Mesenchymal stem cell (in vitro differentiated cells and primary cell): Measurements from ENCODE around the gene INHBC.

Experiments used
- DNase-seq: peaks from one replicate; pipeline ENCODE4 v3.0.0-alpha.2; 2013
- H2AFZ ChIP-seq: one replicate; pipeline ENCODE4 v1.6.1; 2013; ENCODE audit warnings: low read depth, mild to moderate bottlenecking, control low read depth, inconsistent platforms, low read length, moderate library complexity
- H2AK5ac ChIP-seq: 2 replicates; pipeline ENCODE4 v1.6.1; 2013; ENCODE audit warnings: low read length, moderate library complexity, mild to moderate bottlenecking, inconsistent platforms; ENCODE audit not compliant: severe bottlenecking
- H2BK120ac ChIP-seq: one replicate; pipeline ENCODE4 v1.6.1; 2013; ENCODE audit warnings: low read depth, mild to moderate bottlenecking, inconsistent platforms, low read length, moderate library complexity
- H2BK12ac ChIP-seq, 2 experiments: one replicate each; pipeline ENCODE4 v1.6.1; 2013; ENCODE audit warnings: inconsistent platforms in 2 of 2, low read length in 2 of 2, mild to moderate bottlenecking in 2 of 2, moderate library complexity in 2 of 2, control low read depth in 1 of 2
- H2BK15ac ChIP-seq: one replicate; pipeline ENCODE4 v1.6.1; 2013; ENCODE audit warnings: mild to moderate bottlenecking, low read depth, inconsistent platforms; ENCODE audit not compliant: poor library complexity, severe bottlenecking
- H2BK5ac ChIP-seq: 2 replicates; pipeline ENCODE4 v1.6.1; 2013; ENCODE audit warnings: low read depth, mild to moderate bottlenecking, low read length, control low read depth, inconsistent platforms; ENCODE audit not compliant: poor library complexity, severe bottlenecking
- H3K14ac ChIP-seq, 2 experiments: one replicate each; pipeline ENCODE4 v1.6.1; 2013; ENCODE audit warnings: inconsistent platforms in 2 of 2, low read length in 2 of 2, control low read depth in 1 of 2, mild to moderate bottlenecking in 1 of 2, moderate library complexity in 1 of 2
- H3K18ac ChIP-seq, 2 experiments: one replicate each; pipeline ENCODE4 v1.6.1; 2013; ENCODE audit warnings: inconsistent platforms in 2 of 2, low read length in 2 of 2, control low read depth in 1 of 2, low read depth in 1 of 2, mild to moderate bottlenecking in 1 of 2
- H3K23ac ChIP-seq, 2 experiments: one replicate each; pipeline ENCODE4 v1.6.1; 2013; ENCODE audit warnings: inconsistent platforms in 2 of 2, low read length in 2 of 2, mild to moderate bottlenecking in 2 of 2, moderate library complexity in 2 of 2, control low read depth in 1 of 2
- H3K27ac ChIP-seq: 2 replicates; pipeline ENCODE4 v1.5.1; 2013; ENCODE audit warnings: mild to moderate bottlenecking, moderate library complexity, low read length, control low read depth, inconsistent platforms; ENCODE audit not compliant: poor library complexity, severe bottlenecking
- H3K27me3 ChIP-seq, 2 experiments: 2 replicates each; pipeline versions ENCODE4 v1.6.1 to v1.7.0; 2013; ENCODE audit warnings: low read length in 2 of 2, mild to moderate bottlenecking in 2 of 2, moderate library complexity in 2 of 2, control low read depth in 1 of 2, inconsistent platforms in 1 of 2; ENCODE audit not compliant: control insufficient read depth in 1 of 2, insufficient read depth in 1 of 2
- H3K36me3 ChIP-seq, 2 experiments: 2 replicates each; pipeline versions ENCODE4 v1.6.1 to v1.7.0; 2013; ENCODE audit warnings: low read length in 2 of 2, control low read depth in 1 of 2, inconsistent platforms in 1 of 2, low read depth in 1 of 2, mild to moderate bottlenecking in 1 of 2; ENCODE audit not compliant: insufficient read depth in 2 of 2, control insufficient read depth in 1 of 2
- H3K4ac ChIP-seq, 2 experiments: one replicate each; pipeline ENCODE4 v1.6.1; 2013; ENCODE audit warnings: inconsistent platforms in 2 of 2, low read length in 2 of 2, mild to moderate bottlenecking in 2 of 2, moderate library complexity in 2 of 2, control low read depth in 1 of 2, low read depth in 1 of 2
- H3K4me1 ChIP-seq: 2 replicates; pipeline ENCODE4 v1.6.1; 2013; ENCODE audit warnings: low read depth, low read length, control low read depth; ENCODE audit not compliant: control insufficient read depth, insufficient read depth
- H3K4me2 ChIP-seq: 2 replicates; pipeline ENCODE4 v1.6.1; 2013; ENCODE audit warnings: low read length, mild to moderate bottlenecking, inconsistent platforms; ENCODE audit not compliant: poor library complexity, severe bottlenecking
- H3K4me3 ChIP-seq, 2 experiments: 2 replicates each; pipeline versions ENCODE4 v1.5.1 to v1.7.0; 2013; ENCODE audit warnings: low read length in 2 of 2, mild to moderate bottlenecking in 2 of 2, control low read depth in 1 of 2, low read depth in 1 of 2; ENCODE audit not compliant: insufficient read depth in 1 of 2
- H3K79me1 ChIP-seq: replicated peaks from 2 replicates; pipeline ENCODE4 v1.6.1; 2013; ENCODE audit warnings: mild to moderate bottlenecking, control low read depth, low read length, inconsistent platforms; ENCODE audit not compliant: poor library complexity, severe bottlenecking
- H3K9ac ChIP-seq: 2 replicates; pipeline ENCODE4 v1.7.0; 2013; ENCODE audit warnings: mild to moderate bottlenecking, low read length, moderate library complexity
- H3K9me3 ChIP-seq: 2 replicates; pipeline ENCODE4 v1.7.0; 2013; ENCODE audit warnings: mild to moderate bottlenecking, low read length; ENCODE audit not compliant: control insufficient read depth
- H4K8ac ChIP-seq: one replicate; pipeline ENCODE4 v1.6.1; 2013; ENCODE audit warnings: inconsistent platforms, mild to moderate bottlenecking, low read length, moderate library complexity
- H4K91ac ChIP-seq: one replicate; pipeline ENCODE4 v1.6.1; 2013; ENCODE audit warnings: mild to moderate bottlenecking, low read length, inconsistent platforms
- WGBS: methylation state at CpG from one replicate; pipeline ENCODE4 v1.1.7; 2013; ENCODE audit warnings: mixed read lengths; 5-methylcytosine and 5-hydroxymethylcytosine counted together

INHBC gene

DNA sequence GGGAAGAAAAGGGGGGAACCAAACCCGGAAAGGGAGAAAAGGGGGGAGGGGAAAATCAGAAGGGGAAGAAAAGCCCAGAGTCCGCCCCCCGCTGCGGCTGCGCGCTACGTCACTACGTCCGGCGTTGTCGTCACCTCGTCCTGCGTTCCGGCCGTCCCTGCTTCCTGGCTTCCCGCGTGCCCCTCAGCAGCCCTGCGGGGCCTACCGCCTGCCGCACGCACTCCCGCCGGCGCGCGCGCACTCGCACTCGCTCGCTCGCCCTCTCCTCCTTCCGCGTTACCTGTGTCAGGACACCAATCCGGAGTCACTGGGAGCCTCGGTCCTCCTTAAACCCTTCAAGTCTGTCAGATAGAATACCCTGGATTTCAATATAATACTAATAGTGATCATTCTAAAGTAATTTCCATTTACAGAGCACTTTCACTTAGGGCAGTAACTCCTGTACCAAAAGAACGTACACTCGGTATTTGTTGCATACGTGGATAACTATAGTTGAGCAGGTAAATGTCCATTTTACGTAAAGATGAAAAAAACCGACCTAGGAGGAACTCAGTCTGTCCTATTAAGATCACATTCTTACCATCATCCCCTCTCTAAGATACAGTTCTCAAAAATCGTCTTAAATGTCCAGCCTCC is 3.5 kb upstream of the INHBC start, which contains the start of gene R3HDM2:
R3HDM2 (minus strand) TSS at position 113 of the 636 bp plus-strand sequence. CDS start 120,615 bp downstream, outside the sequence.
- Histone ChIP-seq H2BK15ac (peak within 1 kb of the TSS; percentile 83), H3K18ac (peak within 1 kb of the TSS; percentile 86 to 91), H3K4me2 (peak within 1 kb of the TSS; percentile 81), H4K91ac (peak within 1 kb of the TSS; percentile 50), H3K79me1 (peaks cover 3% of the 10 kb centered on the region), H2BK12ac (no peak within 1 kb of the TSS), H3K9me3 (no peaks in the 10 kb centered on the region), H3K27ac (peak within 1 kb of the TSS; percentile 78), H3K14ac (peak within 1 kb of the TSS; percentile 36 to 90), H3K4me1 (peaks cover 4% of the 10 kb centered on the region), H3K4me3 (peak within 1 kb of the TSS; percentile 75 to 88), H3K4ac (peak within 1 kb of the TSS in 1 of 2 experiments; percentile 82), H3K27me3 (no peaks in the 10 kb centered on the region), H3K23ac (no peak within 1 kb of the TSS), H3K36me3 (no peaks in the 10 kb centered on the region), H2AFZ (no peak within 1 kb of the TSS), H2BK120ac (peak within 1 kb of the TSS; percentile 95), H3K9ac (peak within 1 kb of the TSS; percentile 92), H2BK5ac (no peak within 1 kb of the TSS), H2AK5ac (no peak within 1 kb of the TSS), H4K8ac (peak within 1 kb of the TSS; percentile 78)
- peak; percentile 96 for DNase-seq
- WGBS = 13% methylated on average over 30 of the region's 41 CpGs

DNA sequence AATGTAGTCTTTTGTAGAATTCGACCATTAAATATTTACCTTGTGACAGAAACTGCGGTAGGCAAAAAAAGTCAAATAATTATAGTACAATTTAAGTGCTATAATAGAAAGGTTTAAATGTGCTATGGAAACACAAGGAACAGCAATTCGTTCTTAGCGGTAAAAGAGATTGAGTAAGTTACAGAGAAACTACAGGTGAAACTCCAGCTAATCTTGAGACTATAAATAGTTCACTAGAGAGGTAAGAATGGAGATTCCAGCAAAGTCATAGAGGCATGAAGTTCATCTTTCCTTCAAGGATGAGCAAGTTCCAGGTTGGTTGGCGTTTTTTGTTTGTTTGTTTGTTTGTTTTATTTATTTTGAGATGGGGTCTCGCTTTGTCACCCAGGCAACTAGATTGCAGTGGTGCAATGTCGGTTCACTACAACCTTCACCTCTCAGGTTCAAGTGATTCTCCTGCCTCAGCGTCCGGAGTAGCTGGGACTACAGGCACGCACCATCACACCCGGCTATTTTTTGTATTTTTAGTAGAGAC is 2.9 kb upstream of the INHBC start:
- no peaks in the 10 kb centered on the region for H3K9me3 ChIP-seq
- H3K23ac ChIP-seq = no peak overlapping the region
- peak overlapping the region; percentile 92 for H3K9ac ChIP-seq
- H2BK5ac ChIP-seq = no peak overlapping the region
- H3K18ac ChIP-seq = no peak overlapping the region
- H2AFZ ChIP-seq = no peak overlapping the region
- peak overlapping the region in 1 of 2 experiments; percentile 76 for H3K4me3 ChIP-seq
- no peak overlapping the region for H3K27ac ChIP-seq
- no peak overlapping the region for H4K91ac ChIP-seq
- no peak for DNase-seq
- H2BK120ac ChIP-seq = no peak overlapping the region
- peaks cover 3% of the 10 kb centered on the region for H3K79me1 ChIP-seq
- H2BK15ac ChIP-seq = no peak overlapping the region
- no peaks in the 10 kb centered on the region for H3K27me3 ChIP-seq
- no peak overlapping the region for H3K4ac ChIP-seq
- no peak overlapping the region for H2BK12ac ChIP-seq
- 98% methylated on average over 9 of the region's 11 CpGs for WGBS
- peaks cover 4% of the 10 kb centered on the region for H3K4me1 ChIP-seq
- H2AK5ac ChIP-seq = no peak overlapping the region
- H4K8ac ChIP-seq = no peak overlapping the region
- no peak overlapping the region for H3K4me2 ChIP-seq
- no peak overlapping the region for H3K14ac ChIP-seq
- H3K36me3 ChIP-seq = no peaks in the 10 kb centered on the region

DNA sequence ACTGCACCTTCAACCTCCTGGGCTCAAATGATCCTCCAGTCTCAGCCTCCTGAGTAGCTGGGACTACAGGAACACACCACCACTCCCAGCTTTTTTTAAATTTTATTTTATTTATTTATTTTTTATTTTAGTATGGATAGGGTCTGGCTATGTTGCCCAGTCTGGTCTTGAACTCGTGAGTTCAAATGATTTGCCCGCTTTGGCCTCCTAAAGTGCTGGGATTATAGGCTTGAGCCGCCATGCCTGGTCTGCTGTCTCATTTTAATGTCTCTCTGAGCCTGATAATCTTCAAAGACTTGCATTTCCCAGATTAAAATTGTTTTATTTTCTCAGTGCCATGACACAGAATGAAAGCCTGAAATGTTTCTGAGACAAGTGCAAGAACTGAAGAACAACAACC is 1.2 kb upstream of the INHBC start:
- Histone ChIP-seq H3K27ac (no peak overlapping the region), H3K4me2 (no peak overlapping the region), H3K79me1 (peaks cover 1% of the 10 kb centered on the region), H3K9me3 (no peaks in the 10 kb centered on the region), H2BK5ac (no peak overlapping the region), H3K23ac (no peak overlapping the region), H3K4ac (no peak overlapping the region), H4K8ac (no peak overlapping the region), H3K18ac (no peak overlapping the region), H2BK15ac (no peak overlapping the region), H2BK12ac (no peak overlapping the region), H2BK120ac (no peak overlapping the region), H3K27me3 (no peaks in the 10 kb centered on the region), H3K14ac (no peak overlapping the region), H3K36me3 (no peaks in the 10 kb centered on the region), H3K9ac (no peak overlapping the region), H2AFZ (no peak overlapping the region), H2AK5ac (no peak overlapping the region), H3K4me1 (peaks cover 3% of the 10 kb centered on the region), H3K4me3 (no peak overlapping the region), H4K91ac (no peak overlapping the region)
- 60% methylated on average over 3 of the region's 3 CpGs for WGBS
- no peak for DNase-seq

DNA sequence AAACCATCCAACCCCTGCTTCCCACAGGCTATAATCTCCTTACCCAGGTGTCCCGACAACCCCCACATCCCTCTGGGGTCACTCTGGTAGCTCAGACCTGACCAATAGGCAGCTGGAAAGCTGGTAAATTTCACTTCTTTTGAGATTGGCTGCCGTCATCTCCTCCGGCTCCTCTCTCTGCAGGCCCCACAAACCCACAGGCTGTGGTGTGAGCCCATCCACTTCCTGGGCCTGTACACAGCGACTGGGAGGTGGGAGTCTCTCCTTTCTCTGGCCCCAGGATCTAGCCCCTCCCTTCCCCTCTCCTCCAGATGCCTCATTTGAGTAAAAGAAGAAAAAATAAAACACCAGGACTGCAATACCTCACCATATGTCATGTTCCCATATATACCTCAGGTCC is 709 bp downstream of the INHBC start:
- Histone ChIP-seq H4K8ac (no peak overlapping the region), H3K4ac (no peak overlapping the region), H4K91ac (no peak overlapping the region), H3K18ac (no peak overlapping the region), H3K9ac (no peak overlapping the region), H2BK12ac (no peak overlapping the region), H3K27ac (no peak overlapping the region), H3K4me2 (no peak overlapping the region), H2BK5ac (no peak overlapping the region), H3K4me3 (no peak overlapping the region), H2AK5ac (no peak overlapping the region), H3K27me3 (no peaks in the 10 kb centered on the region), H3K79me1 (no peaks in the 10 kb centered on the region), H3K14ac (no peak overlapping the region), H2BK15ac (no peak overlapping the region), H3K4me1 (no peaks in the 10 kb centered on the region), H3K36me3 (no peaks in the 10 kb centered on the region), H3K23ac (no peak overlapping the region), H3K9me3 (no peaks in the 10 kb centered on the region), H2AFZ (no peak overlapping the region), H2BK120ac (no peak overlapping the region)
- no peak for DNase-seq
- 84% methylated on average over 4 of the region's 4 CpGs for WGBS
